WI38 (cell line): ENCODE measurements around the gene LDLRAD2.

Experiments
- H3K4me3 ChIP-seq: 2 replicates; pipeline ENCODE4 v1.5.1; 2011; ENCODE audit warnings: low read depth, mild to moderate bottlenecking, control low read depth, low read length
- CTCF ChIP-seq: IDR thresholded peaks from 2 replicates; pipeline ENCODE4 v1.5.1; 2012; ENCODE audit warnings: low read depth, mild to moderate bottlenecking, control low read depth, low read length

LDLRAD2 gene

GRCh38 chr1:21841852-21842466 is 29.9 kb downstream of the LDLRAD2 start:
- no peak overlapping the region for H3K4me3 ChIP-seq
- no peak for TF ChIP-seq CTCF

- TF ChIP-seq CTCF: no peak
Measured at GRCh38 chr1:21842606-21843162, 30.6 kb downstream of the LDLRAD2 start.

GRCh38 chr1:21843208-21843607 is 31.1 kb downstream of the LDLRAD2 start:
- no peak for TF ChIP-seq CTCF
- no peak overlapping the region for H3K4me3 ChIP-seq

More at GRCh38 chr1:21842606-21843162, 30.6 kb downstream of the LDLRAD2 start:
- H3K4me3 ChIP-seq: no peak overlapping the region

- no peak overlapping the region for H3K4me3 ChIP-seq
- TF ChIP-seq CTCF: no peak
Measured at GRCh38 chr1:21843996-21844395, 31.9 kb downstream of the LDLRAD2 start.

- no peak for TF ChIP-seq CTCF
- no peak overlapping the region for H3K4me3 ChIP-seq
Measured at GRCh38 chr1:21845646-21846641, 33.9 kb downstream of the LDLRAD2 start.

GRCh38 chr1:21847223-21848205 is 35.4 kb downstream of the LDLRAD2 start:
- TF ChIP-seq CTCF: no peak
- H3K4me3 ChIP-seq: no peak overlapping the region
